OCI-LY3 (cell line): ENCODE results near the gene LITAF.

ENCODE experiments used
- CTCF ChIP-seq: fragments of 200-600, 300-600 bp; sonication (generic); IDR thresholded peaks from 2 replicates; pipeline ENCODE4 v1.5.1; 2014; ENCODE audit warnings: antibody characterized with exemption, low read length, low read depth
- EZH2phosphoT487 ChIP-seq: fragments of 200-600 bp; shearing (Covaris generic); IDR thresholded peaks from 2 replicates; pipeline ENCODE4 v1.6.1; 2018; ENCODE audit warnings: antibody characterized with exemption, mixed run types, low read depth

- no peak for TF ChIP-seq CTCF
- TF ChIP-seq EZH2phosphoT487, result no peak
Measured at GRCh38 chr16:11500700-11501346, 85.9 kb downstream of the LITAF start.
